NCI-H748 (cell line): ENCODE results near the gene FAM174B.

Experiments used
- DNase-seq: peaks from one replicate; lab custom pipeline; 2025; ENCODE audit not compliant: unreplicated experiment; lab: John Stamatoyannopoulos, UW

Gene FAM174B

GRCh38 chr15:92602267-92602593 lies 53.3 kb downstream of the FAM174B start:
- no peak for DNase-seq

DNA sequence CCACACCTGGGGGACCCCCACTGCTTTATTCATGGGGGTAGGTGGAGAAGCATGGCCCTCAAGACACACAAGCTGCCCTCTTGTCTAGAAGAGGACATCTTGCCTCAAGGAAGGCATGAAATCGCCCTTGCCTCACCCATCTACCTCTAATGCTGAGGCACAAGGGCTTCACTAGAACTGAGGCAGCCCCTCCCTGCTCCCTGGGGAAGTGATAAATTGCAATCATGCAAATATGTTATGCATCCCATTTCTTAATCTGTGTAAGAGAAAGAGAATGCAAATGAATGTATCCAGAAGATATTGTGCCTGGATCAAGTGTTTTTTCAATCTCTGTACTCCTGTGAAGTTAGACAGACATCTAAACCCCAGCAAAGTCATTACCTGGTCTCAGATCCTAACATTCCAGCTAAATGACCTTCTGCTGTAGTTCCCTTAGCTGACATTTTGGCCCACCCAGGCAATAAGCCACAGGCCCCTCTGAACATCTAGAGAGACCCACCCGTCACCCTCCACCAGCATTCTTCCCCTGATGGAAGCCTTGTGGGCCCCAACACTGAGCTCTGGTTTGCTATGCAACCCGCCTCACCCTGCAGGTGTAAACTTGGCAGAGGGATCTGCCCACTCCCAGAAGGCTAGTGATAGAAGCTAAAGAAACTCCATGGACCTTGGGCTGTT lies 53.8 kb downstream of the FAM174B start:
- DNase-seq = no peak

GRCh38 chr15:92600856-92601255 lies 54.7 kb downstream of the FAM174B start:
- DNase-seq = peak; percentile 21

- DNase-seq = no peak
Measured at GRCh38 chr15:92599394-92599970, 56.1 kb downstream of the FAM174B start.

GRCh38 chr15:92597548-92597947 lies 58.0 kb downstream of the FAM174B start:
- no peak for DNase-seq

DNA sequence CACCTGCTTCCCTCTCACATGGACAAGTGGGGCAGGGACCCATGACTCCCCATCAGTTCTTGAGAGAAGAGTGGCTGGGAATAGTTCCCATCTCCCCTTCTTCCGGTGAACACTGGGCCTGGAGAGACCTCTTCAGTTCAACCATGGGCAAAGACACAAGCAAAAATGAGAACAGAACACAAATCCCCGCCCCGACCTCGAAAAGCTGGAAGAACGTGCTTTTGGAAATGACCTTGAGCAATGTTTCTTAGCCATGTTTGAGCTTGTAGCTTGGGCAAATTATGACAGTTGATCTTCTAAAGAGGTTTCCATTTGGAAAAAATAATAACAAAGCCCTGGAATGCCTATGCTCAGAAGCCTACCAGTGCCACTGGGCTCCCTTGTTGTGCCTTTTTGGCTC lies 59.0 kb downstream of the FAM174B start:
- DNase-seq = no peak

GRCh38 chr15:92595506-92596381 lies 59.8 kb downstream of the FAM174B start:
- no peak for DNase-seq

DNA sequence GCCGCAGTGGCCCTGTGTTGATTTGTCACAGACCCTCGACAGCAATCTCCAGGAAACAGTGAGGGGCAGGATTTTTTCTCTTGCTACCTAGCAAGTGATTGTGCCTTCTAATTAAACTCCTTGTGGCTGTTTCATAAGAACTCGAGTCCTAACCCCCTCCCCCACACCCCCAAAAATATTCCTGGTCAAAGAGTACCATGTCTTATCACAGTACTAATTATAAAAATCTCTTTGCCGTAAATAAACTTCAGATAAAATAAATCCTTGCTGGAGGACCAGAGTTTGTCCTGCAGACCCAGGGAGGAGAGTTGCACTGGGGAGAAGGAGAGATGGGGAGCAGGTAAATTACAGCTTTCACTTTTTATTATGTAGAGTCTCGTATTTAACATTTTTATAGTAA lies 64.3 kb downstream of the FAM174B start:
- DNase-seq = no peak

DNA sequence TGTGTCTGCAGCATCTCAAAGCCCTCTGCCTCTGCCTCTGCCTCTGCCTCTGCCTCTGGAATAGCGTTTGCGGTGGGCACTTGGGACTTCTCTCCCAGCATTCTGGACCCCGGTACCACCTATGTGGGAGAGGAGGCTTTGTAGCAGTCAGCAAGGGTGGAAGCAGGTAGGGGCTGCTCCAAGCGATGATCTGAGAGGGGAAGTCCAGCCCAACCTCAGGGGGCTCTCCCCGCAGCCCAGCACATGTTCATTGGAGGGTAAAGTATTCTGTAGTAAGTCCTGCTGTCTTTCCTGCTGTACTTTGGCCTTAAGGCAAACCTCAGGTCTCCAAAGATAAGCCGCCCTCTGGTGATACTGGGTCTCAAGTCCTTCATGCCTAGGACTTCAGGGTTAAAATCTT lies 68.6 kb downstream of the FAM174B start:
- DNase-seq = no peak

- DNase-seq = no peak
Measured at GRCh38 chr15:92586383-92586942, 69.1 kb downstream of the FAM174B start.

DNA sequence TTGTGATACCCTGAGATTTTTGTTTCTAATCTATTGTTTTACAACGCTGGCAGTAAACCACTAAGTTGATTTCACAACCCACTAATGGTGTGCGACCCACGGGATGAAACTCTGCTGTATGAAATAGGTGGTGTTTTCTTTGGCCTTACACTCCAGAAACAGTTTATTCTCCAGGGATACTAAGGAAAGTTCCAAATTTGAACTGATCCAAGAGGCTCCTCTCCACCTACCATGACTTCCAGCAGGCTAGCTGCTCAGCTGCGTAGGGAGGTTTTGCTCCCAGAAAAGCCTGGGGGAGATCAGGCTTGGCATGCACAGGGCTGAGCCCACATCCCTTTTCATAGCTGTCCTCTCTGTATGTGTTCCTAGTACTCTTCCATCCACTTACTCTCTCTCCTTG lies 71.5 kb downstream of the FAM174B start:
- no peak for DNase-seq

- no peak for DNase-seq
Measured at GRCh38 chr15:92583096-92584034, 72.2 kb downstream of the FAM174B start.

- DNase-seq = no peak
Measured at GRCh38 chr15:92582206-92582605, 73.4 kb downstream of the FAM174B start.

DNA sequence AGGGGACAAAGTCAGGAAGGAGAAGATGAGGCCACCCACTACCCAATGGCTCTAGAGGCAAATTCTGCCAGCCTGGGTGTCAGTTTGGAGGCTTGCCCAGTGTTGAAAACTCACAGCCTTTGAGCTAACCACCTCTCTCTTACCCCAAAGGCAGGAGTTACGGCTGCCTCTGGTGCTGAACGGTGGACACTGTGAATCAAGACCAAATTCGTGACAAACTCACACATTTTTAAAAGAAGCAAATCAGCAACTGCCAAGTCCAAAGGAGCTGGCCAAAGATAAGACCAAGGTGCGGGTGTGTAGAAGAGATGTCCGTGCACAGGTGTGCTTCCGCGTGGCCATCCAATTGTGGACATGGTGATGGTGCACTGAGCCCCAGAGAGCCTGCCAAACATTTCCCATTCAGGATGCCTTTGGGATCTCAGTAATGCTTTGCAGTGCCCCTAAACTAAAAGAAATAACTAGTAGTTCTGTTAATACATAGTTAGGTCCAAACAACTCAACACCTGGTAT lies 74.6 kb downstream of the FAM174B start:
- DNase-seq = no peak

- no peak for DNase-seq
Measured at GRCh38 chr15:92580521-92580920, 75.1 kb downstream of the FAM174B start.

DNA sequence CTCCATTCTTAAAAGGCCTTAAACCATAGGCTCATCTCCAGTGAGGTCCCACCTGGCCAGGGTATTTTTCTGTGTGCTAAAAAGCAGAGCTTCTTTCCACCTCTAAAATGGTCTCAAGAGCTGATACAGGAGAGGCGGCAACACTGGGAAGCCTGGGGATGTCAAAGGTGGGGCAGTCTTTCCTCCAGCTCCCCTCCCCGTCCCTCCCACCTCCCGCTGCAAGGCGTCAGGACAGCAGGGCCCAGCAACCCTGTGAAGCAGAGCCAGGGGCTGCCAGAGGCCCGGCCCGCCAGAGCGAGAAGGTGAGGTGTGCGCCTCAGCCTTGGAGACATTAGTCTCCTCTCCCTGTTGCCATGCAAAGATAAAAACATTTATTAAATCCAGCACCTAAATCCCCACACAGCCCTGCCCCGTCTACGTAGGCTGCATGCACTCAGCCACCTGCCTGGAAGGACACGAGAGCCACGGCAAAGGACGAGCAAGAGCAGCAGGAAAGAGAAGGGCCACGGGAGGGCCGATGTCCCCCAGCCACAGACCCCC lies 75.6 kb downstream of the FAM174B start:
- no peak for DNase-seq

DNA sequence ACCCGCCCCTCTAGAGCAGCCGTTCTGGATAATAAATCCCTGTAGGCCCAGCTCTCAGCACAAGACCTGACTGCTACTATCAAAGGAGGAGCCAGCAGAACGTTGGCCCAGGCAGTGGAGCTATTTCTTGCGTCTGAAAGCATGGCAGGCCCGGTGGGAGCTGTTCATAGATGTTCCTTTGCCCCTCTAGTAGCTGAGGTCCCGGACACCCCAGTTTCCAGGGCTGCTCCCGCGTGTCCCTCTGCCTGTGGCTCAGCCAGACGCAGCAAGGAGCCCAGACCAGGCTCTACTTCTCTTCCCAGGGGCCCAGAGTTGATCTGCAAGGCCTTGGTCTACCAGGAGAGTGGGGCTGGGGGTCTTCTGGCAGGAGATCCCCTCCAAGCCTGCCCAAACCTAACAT lies 76.1 kb downstream of the FAM174B start:
- DNase-seq = no peak

DNA sequence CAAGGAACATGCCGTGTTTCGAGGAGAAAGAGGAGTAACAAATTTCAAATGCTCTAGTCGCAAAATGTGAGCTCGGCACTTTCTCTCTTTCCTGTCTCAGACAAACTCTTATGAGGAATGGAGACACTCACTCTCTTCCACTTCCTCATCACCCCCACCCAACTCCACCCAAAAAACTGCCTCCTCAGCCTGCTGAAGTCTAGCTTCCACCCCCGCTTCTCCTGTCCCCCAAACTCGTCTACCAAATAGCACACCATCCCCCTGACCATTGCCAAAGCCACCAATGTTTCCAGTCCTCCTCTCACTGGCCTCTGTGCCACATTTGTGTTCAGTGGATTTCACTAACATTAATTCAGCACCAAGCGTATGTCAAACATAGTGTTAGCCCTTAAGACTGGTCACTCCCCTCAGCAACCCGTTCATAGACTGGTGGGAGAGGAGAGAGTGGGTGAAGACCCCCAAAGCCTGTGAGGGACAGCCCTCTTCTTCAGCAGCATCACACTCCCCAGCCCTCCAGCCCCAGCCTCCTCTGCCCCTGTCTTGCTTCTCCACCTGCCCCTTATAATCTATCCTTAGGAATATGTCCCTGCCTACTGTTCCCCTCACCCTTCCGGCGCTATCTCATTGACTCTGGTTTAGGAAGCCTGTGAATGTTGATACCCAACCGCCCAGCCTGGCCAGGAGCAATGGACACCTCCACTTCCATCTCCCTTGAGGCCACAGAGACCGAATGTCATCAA lies 77.3 kb downstream of the FAM174B start:
- DNase-seq = no peak

- no peak for DNase-seq
Measured at GRCh38 chr15:92576597-92577200, 78.9 kb downstream of the FAM174B start.
